ENCODE results near the gene PNLDC1. TPM values are rescaled to one million over a fixed set of nuclear protein-coding genes. Genes with fewer than 3 reads are reported as not detected.

Gene PNLDC1
- under 1 TPM; 0.57 to 0.79 TPM for total RNA-seq

GRCh38 chr6:159800141-159800865 lies at the start of gene PNLDC1:
Gene PNLDC1, plus strand, starts transcription at chr6:159800276. Its CDS starts 32 bp downstream, at chr6:159800308.
- H3K4me3 Mint-ChIP-seq: no peak within 1 kb of the TSS
- DNase-seq (no peak), ATAC-seq (peak; percentile 6)
- H3K27ac Mint-ChIP-seq: no peak within 1 kb of the TSS
- H3K4me1 Mint-ChIP-seq (ENCODE audit: low read depth): peaks cover 5% of the 10 kb centered on the region
- POLR2A ChIA-PET: no interaction called here
- CTCF ChIA-PET: no interaction called here
- H3K27me3 Mint-ChIP-seq (ENCODE audit: low read depth): no peaks in the 10 kb centered on the region
- no peaks in the 10 kb centered on the region for H3K9me3 Mint-ChIP-seq (ENCODE audit: insufficient read depth)
- peaks cover 37% of the 10 kb centered on the region for H3K36me3 Mint-ChIP-seq (ENCODE audit: low read depth)

- ChIA-PET POLR2A (interaction anchor here (1.2 to 1.4 kb wide), 2 partner anchors 11 to 39 kb away, joined by 3 to 5 read pairs; partner anchors contain the start of genes ACAT2 and MRPL18), CTCF (interaction anchor here (1.1 to 1.3 kb wide), 3 partner anchors 9 to 189 kb away, joined by 3 read pairs; no protein-coding TSS in a partner anchor)
- Mint-ChIP-seq H3K4me1 (ENCODE audit: low read depth) (no peaks in the 10 kb centered on the region), H3K9me3 (ENCODE audit: insufficient read depth) (no peaks in the 10 kb centered on the region), H3K36me3 (ENCODE audit: low read depth) (peaks cover 70% of the 10 kb centered on the region), H3K4me3 (no peak overlapping the region), H3K27me3 (ENCODE audit: low read depth) (no peaks in the 10 kb centered on the region), H3K27ac (no peak overlapping the region)
- no peak for DNase-seq
- ATAC-seq: no peak
Observed at GRCh38 chr6:159751448-159751847, 48.6 kb upstream of the PNLDC1 start.

GRCh38 chr6:159753081-159753872 lies 46.8 kb upstream of the PNLDC1 start:
- Mint-ChIP-seq H3K36me3 (ENCODE audit: low read depth) (peaks cover 73% of the 10 kb centered on the region), H3K27ac (peak overlapping the region; percentile 14), H3K9me3 (ENCODE audit: insufficient read depth) (no peaks in the 10 kb centered on the region), H3K4me1 (ENCODE audit: low read depth) (no peaks in the 10 kb centered on the region), H3K4me3 (no peak overlapping the region), H3K27me3 (ENCODE audit: low read depth) (no peaks in the 10 kb centered on the region)
- ChIA-PET POLR2A (interaction anchor here (0.7 kb wide), 1 partner anchor 11 kb away, joined by 3 read pairs; no protein-coding TSS in a partner anchor), CTCF (interaction anchor here (1.4 kb wide), 1 partner anchor 15 kb away, joined by 3 read pairs; no protein-coding TSS in a partner anchor)
- DNase-seq (no peak), ATAC-seq (no peak)

- POLR2A ChIA-PET: no interaction called here
- no peaks in the 10 kb centered on the region for H3K9me3 Mint-ChIP-seq (ENCODE audit: insufficient read depth)
- H3K36me3 Mint-ChIP-seq (ENCODE audit: low read depth): peaks cover 67% of the 10 kb centered on the region
- no peak overlapping the region for H3K27ac Mint-ChIP-seq
- DNase-seq (no peak), ATAC-seq (no peak)
- H3K27me3 Mint-ChIP-seq (ENCODE audit: low read depth): no peaks in the 10 kb centered on the region
- peaks cover 3% of the 10 kb centered on the region for H3K4me1 Mint-ChIP-seq (ENCODE audit: low read depth)
- H3K4me3 Mint-ChIP-seq: no peak overlapping the region
- CTCF ChIA-PET: interaction anchor here (0.9 kb wide), 1 partner anchor 13 kb away, joined by 4 read pairs; no protein-coding TSS in a partner anchor
Observed at GRCh38 chr6:159754401-159754800, 45.7 kb upstream of the PNLDC1 start.

- H3K4me3 Mint-ChIP-seq: no peak overlapping the region
- ChIA-PET POLR2A (no interaction called here), CTCF (interaction anchor here (0.9 kb wide), 1 partner anchor 14 kb away, joined by 4 read pairs; no protein-coding TSS in a partner anchor)
- H3K9me3 Mint-ChIP-seq (ENCODE audit: insufficient read depth): no peaks in the 10 kb centered on the region
- peak overlapping the region; percentile 27 for H3K27ac Mint-ChIP-seq
- DNase-seq: no peak
- ATAC-seq: no peak
- peaks cover 64% of the 10 kb centered on the region for H3K36me3 Mint-ChIP-seq (ENCODE audit: low read depth)
- H3K4me1 Mint-ChIP-seq (ENCODE audit: low read depth): peaks cover 8% of the 10 kb centered on the region
- no peaks in the 10 kb centered on the region for H3K27me3 Mint-ChIP-seq (ENCODE audit: low read depth)
Observed at GRCh38 chr6:159754959-159755914, 44.8 kb upstream of the PNLDC1 start.

GRCh38 chr6:159756508-159756907 lies 43.6 kb upstream of the PNLDC1 start:
- Mint-ChIP-seq H3K27ac (no peak overlapping the region), H3K9me3 (ENCODE audit: insufficient read depth) (no peaks in the 10 kb centered on the region), H3K36me3 (ENCODE audit: low read depth) (peaks cover 64% of the 10 kb centered on the region), H3K27me3 (ENCODE audit: low read depth) (no peaks in the 10 kb centered on the region), H3K4me1 (ENCODE audit: low read depth) (peaks cover 20% of the 10 kb centered on the region), H3K4me3 (no peak overlapping the region)
- DNase-seq: no peak
- CTCF ChIA-PET: no interaction called here
- POLR2A ChIA-PET: no interaction called here
- ATAC-seq: no peak

- ChIA-PET POLR2A (no interaction called here), CTCF (interaction anchor here (2.2 kb wide), 1 partner anchor 67 kb away, joined by 4 read pairs; no protein-coding TSS in a partner anchor)
- ATAC-seq (no peak), DNase-seq (no peak)
- Mint-ChIP-seq H3K4me1 (ENCODE audit: low read depth) (peaks cover 26% of the 10 kb centered on the region), H3K9me3 (ENCODE audit: insufficient read depth) (no peaks in the 10 kb centered on the region), H3K27ac (peak overlapping the region; percentile 4), H3K36me3 (ENCODE audit: low read depth) (peaks cover 62% of the 10 kb centered on the region), H3K27me3 (ENCODE audit: low read depth) (no peaks in the 10 kb centered on the region), H3K4me3 (no peak overlapping the region)
Observed at GRCh38 chr6:159758031-159759001, 41.8 kb upstream of the PNLDC1 start.

- CTCF ChIA-PET: interaction anchor here (0.6 to 2.2 kb wide), 4 partner anchors 11 to 68 kb away, joined by 3 to 4 read pairs (median 4); partner anchors contain the start of gene WTAP
- no peaks in the 10 kb centered on the region for H3K9me3 Mint-ChIP-seq (ENCODE audit: insufficient read depth)
- peak overlapping the region; percentile 4 for H3K27ac Mint-ChIP-seq
- no peak overlapping the region for H3K4me3 Mint-ChIP-seq
- H3K27me3 Mint-ChIP-seq (ENCODE audit: low read depth): no peaks in the 10 kb centered on the region
- POLR2A ChIA-PET: interaction anchor here (0.7 to 1.2 kb wide), 3 partner anchors 30 to 1747 kb away, joined by 3 to 9 read pairs (median 6); partner anchors contain the start of genes MRPL18, TCP1 and WTAP
- peaks cover 57% of the 10 kb centered on the region for H3K36me3 Mint-ChIP-seq (ENCODE audit: low read depth)
- ATAC-seq (no peak), DNase-seq (no peak)
- H3K4me1 Mint-ChIP-seq (ENCODE audit: low read depth): peaks cover 30% of the 10 kb centered on the region
Observed at GRCh38 chr6:159759645-159760044, 40.4 kb upstream of the PNLDC1 start.

GRCh38 chr6:159760602-159761057 lies 39.4 kb upstream of the PNLDC1 start:
- H3K4me3 Mint-ChIP-seq: peak overlapping the region; percentile 94
- ATAC-seq: no peak
- no peaks in the 10 kb centered on the region for H3K9me3 Mint-ChIP-seq (ENCODE audit: insufficient read depth)
- POLR2A ChIA-PET: interaction anchor here (0.9 to 1.9 kb wide), 3 partner anchors 9 to 32 kb away, joined by 3 to 37 read pairs (median 33); partner anchors contain the start of genes MRPL18, TCP1 and WTAP
- H3K27me3 Mint-ChIP-seq (ENCODE audit: low read depth): no peaks in the 10 kb centered on the region
- peaks cover 54% of the 10 kb centered on the region for H3K36me3 Mint-ChIP-seq (ENCODE audit: low read depth)
- peaks cover 33% of the 10 kb centered on the region for H3K4me1 Mint-ChIP-seq (ENCODE audit: low read depth)
- DNase-seq: no peak
- CTCF ChIA-PET: interaction anchor here (0.8 to 2.2 kb wide), 9 partner anchors 12 to 93 kb away, joined by 3 to 4 read pairs (median 3); partner anchors contain the start of gene WTAP
- peak overlapping the region; percentile 96 for H3K27ac Mint-ChIP-seq
